M059J (cell line): ENCODE measurements around the gene MT2A. TPM values are rescaled to one million over a fixed set of nuclear protein-coding genes. Genes with fewer than 3 reads are reported as not detected.

Source experiments
- total RNA-seq: library from RNA; depleted of rRNA; stranded (reverse); fragments of >200 nt; shearing (Covaris generic); gene quantifications from 2 replicates; pipeline ENCODE4 v1.2.3, GENCODE V29; 2014; rRNA removed

The MT2A gene
- total RNA-seq, 1 experiment from 2014 or later = 535 TPM

Other genes starting within 250 kb of the MT2A start
- 128 and 196 TPM in 2 replicates for gene AMFR, start 183.0 kb upstream of the MT2A start, total RNA-seq
- 83.5 and 172 TPM in 2 replicates for gene NUDT21, start 157.3 kb upstream of the MT2A start, total RNA-seq
- gene OGFOD1, start 157.0 kb upstream of the MT2A start, total RNA-seq = 103 and 105 TPM in 2 replicates
- gene BBS2, start 88.6 kb upstream of the MT2A start, total RNA-seq = 60.4 and 62.6 TPM in 2 replicates
- gene MT4, start 43.5 kb upstream of the MT2A start, total RNA-seq = not detected in 2 replicates
- not detected in 2 replicates for gene MT3, start 19.1 kb upstream of the MT2A start, total RNA-seq
- 89.2 and 89.4 TPM in 2 replicates for gene MT1E, start 17.2 kb downstream of the MT2A start, total RNA-seq
- gene MT1M, start 24.1 kb downstream of the MT2A start, total RNA-seq = 0.22 and 1.4 TPM in 2 replicates
- 9.6 TPM in 1 of 2 replicates, not detected in the other for gene MT1A, start 30.1 kb downstream of the MT2A start, total RNA-seq
- not detected in 2 replicates for gene MT1B, start 43.3 kb downstream of the MT2A start, total RNA-seq
- 12.8 and 13.0 TPM in 2 replicates for gene MT1F, start 49.4 kb downstream of the MT2A start, total RNA-seq
- gene MT1G, start 59.5 kb downstream of the MT2A start, total RNA-seq = 2.9 and 6.1 TPM in 2 replicates
- gene MT1H, start 61.2 kb downstream of the MT2A start, total RNA-seq = not detected in 2 replicates
- gene MT1X, start 73.9 kb downstream of the MT2A start, total RNA-seq = 200 and 232 TPM in 2 replicates
- gene NUP93, start 121.5 kb downstream of the MT2A start, total RNA-seq = 106 and 123 TPM in 2 replicates